Activated T-cell treated with anti-CD3 and anti-CD28 coated beads, Interleukin-2, amount 50 U/mL, for 4 hours (primary cell): ENCODE results near the gene ADAMTS17. TPM values are rescaled to one million over a fixed set of nuclear protein-coding genes. Genes with fewer than 3 reads are reported as not detected.

Source experiments
- ATAC-seq, 2 donors: fragments of 200-7000 bp; cut with Tn5 transposase; one replicate each; pipeline ENCODE4 v1.10.0; 2021
- DNase-seq: peaks from one replicate; pipeline ENCODE4 v3.0.0-alpha.2; 2020
- H3K27me3 Mint-ChIP-seq: one replicate; pipeline ENCODE4 v1.8.0; 2021; ENCODE audit warnings: low read depth, mixed read lengths
- H3K36me3 Mint-ChIP-seq: one replicate; pipeline ENCODE4 v1.8.0; 2022; ENCODE audit warnings: mixed read lengths; ENCODE audit not compliant: insufficient read depth
- H3K4me1 Mint-ChIP-seq: one replicate; pipeline ENCODE4 v1.8.0; 2021; ENCODE audit warnings: low read depth, mixed read lengths
- H3K4me3 Mint-ChIP-seq: one replicate; pipeline ENCODE4 v1.8.0; 2021; ENCODE audit warnings: mild to moderate bottlenecking, moderate library complexity, mixed read lengths
- H3K9me3 Mint-ChIP-seq: one replicate; pipeline ENCODE4 v1.8.0; 2021; ENCODE audit warnings: mixed read lengths
- total RNA-seq, 3 donors: library from RNA; stranded (reverse); gene quantifications; one replicate each; pipeline ENCODE4 v1.2.1, GENCODE V29; 2021

The ADAMTS17 gene
- total RNA-seq, 3 donors from 2014 or later = 2.6 to 3.9 (median 3.2) TPM

GRCh38 chr15:100208921-100209603, 132.7 kb downstream of the ADAMTS17 start:
- DNase-seq (no peak), ATAC-seq (no peak)
- Mint-ChIP-seq H3K4me1 (no peaks in the 10 kb centered on the region), H3K4me3 (no peak overlapping the region), H3K27me3 (no peaks in the 10 kb centered on the region), H3K36me3 (peaks cover 9% of the 10 kb centered on the region), H3K9me3 (no peaks in the 10 kb centered on the region)

DNA sequence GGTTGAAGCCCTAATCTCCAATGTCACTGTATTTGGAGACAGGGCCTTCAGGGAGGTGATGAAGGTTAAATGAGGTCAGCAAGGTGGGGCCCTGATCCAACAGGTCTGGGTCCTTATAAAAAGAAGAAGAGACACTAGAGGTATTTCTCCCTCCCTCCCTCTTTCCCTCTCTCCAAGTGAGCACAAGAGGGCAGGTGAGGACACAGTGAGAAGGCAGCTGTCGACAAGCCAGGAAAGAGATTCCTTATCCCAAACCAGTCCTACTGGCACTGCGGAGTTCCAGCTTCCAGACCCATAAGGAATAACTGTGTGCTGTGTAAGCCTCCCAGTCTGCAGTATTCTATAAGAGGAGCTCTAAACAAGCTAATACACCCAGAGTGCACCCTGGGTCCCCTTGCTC, 134.7 kb downstream of the ADAMTS17 start:
- peaks cover 10% of the 10 kb centered on the region for H3K36me3 Mint-ChIP-seq
- no peak for DNase-seq
- peaks cover 6% of the 10 kb centered on the region for H3K4me1 Mint-ChIP-seq
- H3K27me3 Mint-ChIP-seq = peaks cover 2% of the 10 kb centered on the region
- H3K4me3 Mint-ChIP-seq = no peak overlapping the region
- no peak for ATAC-seq
- no peaks in the 10 kb centered on the region for H3K9me3 Mint-ChIP-seq

- Mint-ChIP-seq H3K4me3 (no peak overlapping the region), H3K36me3 (peaks cover 10% of the 10 kb centered on the region), H3K9me3 (no peaks in the 10 kb centered on the region), H3K27me3 (peaks cover 2% of the 10 kb centered on the region), H3K4me1 (peaks cover 10% of the 10 kb centered on the region)
- ATAC-seq (no peak), DNase-seq (no peak)
Observed at GRCh38 chr15:100206643-100207042, 135.1 kb downstream of the ADAMTS17 start.

GRCh38 chr15:100205549-100206295, 136.1 kb downstream of the ADAMTS17 start:
- peaks cover 15% of the 10 kb centered on the region for H3K4me1 Mint-ChIP-seq
- ATAC-seq (no peak), DNase-seq (no peak)
- no peaks in the 10 kb centered on the region for H3K9me3 Mint-ChIP-seq
- H3K4me3 Mint-ChIP-seq = no peak overlapping the region
- H3K27me3 Mint-ChIP-seq = peaks cover 2% of the 10 kb centered on the region
- peaks cover 10% of the 10 kb centered on the region for H3K36me3 Mint-ChIP-seq

DNA sequence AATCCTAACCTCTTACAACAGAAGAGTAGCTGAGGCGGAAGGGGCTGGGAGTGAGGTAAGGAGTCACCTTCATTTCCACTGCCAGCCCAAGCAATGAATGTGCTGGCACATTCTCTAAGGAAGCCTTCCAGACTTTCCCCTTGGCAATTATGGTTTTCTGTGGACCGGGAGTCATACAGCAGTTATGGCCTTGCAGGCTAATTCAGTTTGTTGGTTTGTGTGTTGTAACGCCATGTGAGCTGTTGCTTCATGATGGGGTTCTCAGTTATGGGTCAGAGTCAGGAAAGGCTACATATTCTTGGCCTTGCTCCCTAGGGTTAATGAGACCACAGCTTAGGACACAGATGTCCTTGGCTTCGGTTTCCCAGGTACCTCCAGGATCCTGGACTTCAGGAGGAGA, 137.0 kb downstream of the ADAMTS17 start:
- DNase-seq (no peak), ATAC-seq (no peak)
- Mint-ChIP-seq H3K4me3 (no peak overlapping the region), H3K36me3 (peaks cover 10% of the 10 kb centered on the region), H3K9me3 (no peaks in the 10 kb centered on the region), H3K4me1 (peaks cover 18% of the 10 kb centered on the region), H3K27me3 (peaks cover 2% of the 10 kb centered on the region)

- Mint-ChIP-seq H3K9me3 (no peaks in the 10 kb centered on the region), H3K4me3 (no peak overlapping the region), H3K4me1 (peaks cover 19% of the 10 kb centered on the region), H3K36me3 (peaks cover 10% of the 10 kb centered on the region), H3K27me3 (peaks cover 2% of the 10 kb centered on the region)
- ATAC-seq = no peak
- DNase-seq = no peak
Observed at GRCh38 chr15:100204211-100204610, 137.6 kb downstream of the ADAMTS17 start.

- Mint-ChIP-seq H3K9me3 (no peaks in the 10 kb centered on the region), H3K36me3 (peaks cover 13% of the 10 kb centered on the region), H3K27me3 (peaks cover 2% of the 10 kb centered on the region), H3K4me1 (peaks cover 19% of the 10 kb centered on the region), H3K4me3 (no peak overlapping the region)
- ATAC-seq (no peak), DNase-seq (no peak)
Observed at GRCh38 chr15:100202309-100202960, 139.3 kb downstream of the ADAMTS17 start.

DNA sequence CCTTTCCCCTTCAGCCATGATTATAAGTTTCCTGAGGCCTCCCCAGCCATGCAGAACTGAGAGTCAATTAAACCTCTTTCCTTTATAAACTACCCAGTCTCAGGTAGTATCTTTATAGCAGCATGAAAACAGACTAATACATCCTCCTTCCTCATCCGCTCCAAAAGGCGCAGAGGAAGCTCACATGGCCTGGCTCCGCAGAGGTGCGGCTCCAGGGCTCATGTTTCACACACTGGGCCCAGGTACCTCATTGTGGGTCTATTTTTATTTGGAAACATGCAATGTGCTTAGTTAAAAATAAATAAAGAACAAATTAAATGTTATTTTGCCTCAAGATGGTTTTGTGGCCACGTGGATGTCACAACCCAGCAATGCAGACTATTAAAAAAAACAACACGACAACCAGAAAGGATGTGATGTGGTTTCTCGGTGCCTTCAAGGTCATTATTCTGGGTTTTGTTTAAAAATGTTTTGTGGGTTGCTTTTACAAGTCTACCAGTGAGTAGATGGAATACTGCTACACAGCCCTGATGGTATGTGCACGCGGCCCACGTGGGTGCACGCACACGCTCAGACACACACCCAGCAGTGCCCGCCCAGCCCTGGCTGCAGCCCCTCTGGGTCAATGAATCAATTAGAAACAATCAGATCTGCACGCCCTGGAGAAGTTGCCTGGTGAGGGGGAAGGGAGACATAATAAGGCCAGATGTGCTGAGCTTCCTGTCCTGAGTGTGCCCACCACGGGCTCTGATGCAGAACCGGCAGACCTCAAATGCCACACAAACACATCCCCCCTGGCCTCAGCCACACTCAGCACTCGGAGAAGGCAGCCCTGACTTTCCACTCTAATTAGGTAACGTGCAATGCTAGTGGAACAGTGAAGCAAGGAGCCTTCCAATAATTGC, 140.1 kb downstream of the ADAMTS17 start:
- H3K4me3 Mint-ChIP-seq = no peak overlapping the region
- DNase-seq = no peak
- peaks cover 2% of the 10 kb centered on the region for H3K27me3 Mint-ChIP-seq

DNA sequence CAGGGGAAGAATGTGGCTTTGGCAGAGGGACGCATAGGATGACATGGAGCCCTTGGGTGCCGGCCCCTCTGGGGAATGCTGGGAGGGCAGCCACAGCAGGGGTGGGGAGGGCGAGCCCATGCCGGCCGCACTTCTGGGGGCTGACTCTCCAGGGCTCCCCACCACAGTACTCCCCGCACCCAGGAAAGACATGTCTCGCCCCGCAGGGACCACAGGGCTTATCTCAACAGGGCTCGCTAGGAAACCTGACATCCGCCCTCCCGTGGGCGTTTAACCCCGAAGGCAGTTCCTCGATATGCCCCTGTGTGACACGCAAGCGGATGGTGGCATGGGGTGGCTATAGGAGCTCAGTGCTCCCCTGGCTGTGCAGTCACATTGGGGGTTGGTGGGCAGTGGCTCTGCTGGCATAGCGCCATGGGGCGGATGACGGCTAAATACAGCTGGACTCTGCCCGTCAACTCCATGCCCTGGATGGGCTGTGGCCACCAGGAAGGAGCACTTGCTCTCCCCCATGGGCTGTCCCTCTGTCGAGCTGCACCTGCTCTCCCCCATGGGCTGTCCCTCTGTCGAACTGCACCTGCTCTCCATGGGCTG, 141.4 kb downstream of the ADAMTS17 start:
- Mint-ChIP-seq H3K36me3 (peaks cover 13% of the 10 kb centered on the region), H3K4me1 (peaks cover 19% of the 10 kb centered on the region), H3K9me3 (no peaks in the 10 kb centered on the region), H3K4me3 (no peak overlapping the region), H3K27me3 (peaks cover 2% of the 10 kb centered on the region)
- DNase-seq (no peak), ATAC-seq (no peak)

More for the DNA sequence above, 140.1 kb downstream of the ADAMTS17 start:
- H3K36me3 Mint-ChIP-seq = peaks cover 13% of the 10 kb centered on the region
- peak; percentile 55 to 73 for ATAC-seq
- H3K4me1 Mint-ChIP-seq = peaks cover 19% of the 10 kb centered on the region
- no peaks in the 10 kb centered on the region for H3K9me3 Mint-ChIP-seq

DNA sequence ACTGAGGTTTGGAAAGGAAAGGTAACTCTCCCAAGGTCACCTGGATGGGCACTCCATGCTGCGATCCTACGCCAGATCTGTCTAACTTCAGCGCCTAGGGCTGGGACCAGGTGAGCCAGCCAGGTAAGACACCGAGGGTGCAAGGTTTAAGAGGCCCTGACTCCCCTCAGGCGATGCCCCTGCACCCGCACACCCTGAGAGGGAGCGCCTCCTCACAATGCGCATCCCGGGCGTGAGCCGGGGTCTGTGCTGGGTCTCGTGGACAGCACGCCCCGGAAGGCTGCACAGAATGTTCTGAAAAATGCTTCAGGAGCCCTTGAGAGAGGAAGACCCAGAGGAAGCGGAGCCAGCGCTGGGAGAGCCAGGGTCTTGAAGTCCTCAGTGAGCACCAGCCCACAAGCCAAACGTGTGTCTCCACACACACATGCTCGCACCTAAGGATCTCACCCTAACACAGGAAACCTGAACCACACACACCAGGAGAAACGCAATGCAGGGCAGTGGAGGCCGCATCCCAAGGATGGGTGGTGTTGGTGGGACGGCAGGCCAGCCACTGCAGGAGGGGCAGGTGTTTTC, 142.0 kb downstream of the ADAMTS17 start:
- Mint-ChIP-seq H3K9me3 (no peaks in the 10 kb centered on the region), H3K4me3 (no peak overlapping the region), H3K4me1 (peaks cover 19% of the 10 kb centered on the region), H3K36me3 (peaks cover 11% of the 10 kb centered on the region), H3K27me3 (peaks cover 2% of the 10 kb centered on the region)
- DNase-seq (no peak), ATAC-seq (no peak)

DNA sequence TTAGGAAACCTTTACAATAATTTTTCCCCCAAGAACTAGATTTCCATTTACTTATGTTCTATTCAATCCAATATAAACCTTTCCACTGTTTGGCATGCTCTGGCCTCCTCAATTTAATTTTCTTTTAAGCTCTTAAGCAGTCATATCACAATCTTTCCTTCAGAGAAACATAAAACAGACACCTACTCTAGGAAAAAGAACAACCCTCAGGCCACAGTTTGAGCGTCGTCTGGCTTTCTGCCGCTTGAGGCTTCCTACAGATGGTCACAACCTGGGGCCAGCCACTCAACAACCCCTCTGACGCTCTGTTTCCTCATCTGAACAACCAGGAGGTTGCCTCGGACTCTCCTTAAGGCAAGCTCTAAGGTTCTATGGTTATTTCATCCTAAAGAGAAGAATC, 143.3 kb downstream of the ADAMTS17 start:
- DNase-seq = no peak
- no peaks in the 10 kb centered on the region for H3K9me3 Mint-ChIP-seq
- no peak for ATAC-seq
- no peak overlapping the region for H3K4me3 Mint-ChIP-seq
- H3K27me3 Mint-ChIP-seq = no peaks in the 10 kb centered on the region
- H3K4me1 Mint-ChIP-seq = peaks cover 19% of the 10 kb centered on the region
- peaks cover 7% of the 10 kb centered on the region for H3K36me3 Mint-ChIP-seq

DNA sequence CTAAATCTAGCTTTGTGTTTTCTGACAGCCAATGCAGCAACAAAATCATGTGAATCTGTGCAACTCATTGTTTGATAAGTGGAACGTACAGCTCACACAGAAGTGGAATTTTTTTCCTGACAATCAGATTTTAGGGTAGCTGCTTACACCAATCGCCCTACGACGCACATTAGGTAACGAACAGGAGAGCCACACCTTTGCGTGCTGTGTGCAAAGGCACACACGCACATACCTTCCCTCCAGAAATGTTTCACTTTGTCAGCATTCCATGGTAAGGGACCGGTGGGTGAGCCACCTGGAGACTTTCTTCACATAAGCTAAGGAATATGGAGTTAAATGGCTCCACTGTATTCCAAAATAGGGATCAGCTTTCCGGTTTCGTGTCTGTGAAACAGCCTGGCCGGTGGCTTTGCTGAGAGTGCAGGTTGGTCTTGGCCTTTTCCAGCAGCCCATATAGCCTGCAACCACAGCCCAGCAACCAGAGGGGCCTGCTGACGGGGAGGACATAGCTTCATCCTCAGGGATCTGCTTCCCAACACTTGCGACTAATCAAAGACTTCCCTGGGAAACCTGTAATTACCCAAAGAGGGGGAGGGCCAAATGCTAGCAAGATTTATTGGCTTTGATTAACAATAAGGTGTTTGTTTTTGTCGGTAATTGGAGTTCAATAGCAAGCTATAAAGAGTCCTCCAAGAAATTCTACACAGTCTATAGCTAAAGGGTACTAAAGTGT, 145.3 kb downstream of the ADAMTS17 start:
- DNase-seq (no peak), ATAC-seq (no peak)
- peaks cover 7% of the 10 kb centered on the region for H3K4me1 Mint-ChIP-seq
- H3K36me3 Mint-ChIP-seq = peaks cover 7% of the 10 kb centered on the region
- H3K9me3 Mint-ChIP-seq = no peaks in the 10 kb centered on the region
- H3K4me3 Mint-ChIP-seq = no peak overlapping the region
- no peaks in the 10 kb centered on the region for H3K27me3 Mint-ChIP-seq

DNA sequence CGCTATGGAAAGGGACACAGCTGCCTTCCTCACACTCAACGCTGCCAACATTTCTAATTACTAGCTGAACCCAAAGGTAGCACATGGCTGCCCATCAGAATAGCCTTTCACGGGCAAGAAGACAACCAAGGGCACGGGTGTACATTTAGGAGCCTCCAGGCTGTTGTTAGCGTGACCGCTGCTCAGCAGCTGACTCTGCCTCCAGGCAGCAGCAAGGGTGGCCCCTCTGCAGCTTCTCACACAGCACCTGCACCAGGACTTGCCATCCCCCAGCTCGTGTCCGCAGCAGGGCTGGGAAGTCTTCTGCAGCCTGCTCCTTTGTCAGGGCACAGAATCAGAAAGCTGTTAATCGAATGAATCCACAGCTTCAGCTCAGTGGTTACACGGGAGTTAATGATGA, 146.8 kb downstream of the ADAMTS17 start:
- Mint-ChIP-seq H3K27me3 (no peaks in the 10 kb centered on the region), H3K4me1 (peaks cover 3% of the 10 kb centered on the region), H3K9me3 (no peaks in the 10 kb centered on the region), H3K36me3 (peaks cover 7% of the 10 kb centered on the region), H3K4me3 (no peak overlapping the region)
- ATAC-seq (no peak), DNase-seq (no peak)
